ENCODE results near the gene BLVRA. TPM values are rescaled to one million over a fixed set of nuclear protein-coding genes. Genes with fewer than 3 reads are reported as not detected.
"Not testable (repeated sequence)": the region's sequence is repeated elsewhere in the genome, so short reads cannot be mapped to it uniquely, and the experiment has no call there.

BLVRA gene
- total RNA-seq, 2 experiments from 2014 or later: 0.91 TPM; not detected in 1

GRCh38 chr7:43769791-43770465 lies 11.4 kb downstream of the BLVRA start:
- Histone ChIP-seq H3K4me2 (ENCODE audit: low read length) (no peak overlapping the region), H4K20me1 (ENCODE audit: insufficient read depth, low read length) (no peaks in the 10 kb centered on the region), H3K9me3 (ENCODE audit: low read length) (no peaks in the 10 kb centered on the region), H3K79me2 (ENCODE audit: insufficient read depth, low read depth, low read length) (no peaks in the 10 kb centered on the region), H3K9me2 (ENCODE audit: insufficient read depth, low read length) (no peaks in the 10 kb centered on the region), H3K4me1 (ENCODE audit: insufficient read depth, low read length, poor library complexity, severe bottlenecking) (no peaks in the 10 kb centered on the region), H3K4me3 (ENCODE audit: low read depth, low read length, poor library complexity, severe bottlenecking) (no peak overlapping the region), H3K36me3 (ENCODE audit: insufficient read depth, low read length) (no peaks in the 10 kb centered on the region), H3K27ac (ENCODE audit: low read depth, low read length, poor library complexity, severe bottlenecking) (no peak overlapping the region), H2AFZ (ENCODE audit: low read length) (no peak overlapping the region)
- BruUV-seq (replicated peaks): no TSS peak
- DNase-seq (ENCODE audit: low spot score): no peak
- intact Hi-C loops (cut with micrococcal nuclease; ENCODE audit: unreplicated experiment): no loop called here
- ChIA-PET CTCF (ENCODE audit: unreplicated experiment) (no interaction called here), POLR2A (no interaction called here)
- TF ChIP-seq, protein P1, sequence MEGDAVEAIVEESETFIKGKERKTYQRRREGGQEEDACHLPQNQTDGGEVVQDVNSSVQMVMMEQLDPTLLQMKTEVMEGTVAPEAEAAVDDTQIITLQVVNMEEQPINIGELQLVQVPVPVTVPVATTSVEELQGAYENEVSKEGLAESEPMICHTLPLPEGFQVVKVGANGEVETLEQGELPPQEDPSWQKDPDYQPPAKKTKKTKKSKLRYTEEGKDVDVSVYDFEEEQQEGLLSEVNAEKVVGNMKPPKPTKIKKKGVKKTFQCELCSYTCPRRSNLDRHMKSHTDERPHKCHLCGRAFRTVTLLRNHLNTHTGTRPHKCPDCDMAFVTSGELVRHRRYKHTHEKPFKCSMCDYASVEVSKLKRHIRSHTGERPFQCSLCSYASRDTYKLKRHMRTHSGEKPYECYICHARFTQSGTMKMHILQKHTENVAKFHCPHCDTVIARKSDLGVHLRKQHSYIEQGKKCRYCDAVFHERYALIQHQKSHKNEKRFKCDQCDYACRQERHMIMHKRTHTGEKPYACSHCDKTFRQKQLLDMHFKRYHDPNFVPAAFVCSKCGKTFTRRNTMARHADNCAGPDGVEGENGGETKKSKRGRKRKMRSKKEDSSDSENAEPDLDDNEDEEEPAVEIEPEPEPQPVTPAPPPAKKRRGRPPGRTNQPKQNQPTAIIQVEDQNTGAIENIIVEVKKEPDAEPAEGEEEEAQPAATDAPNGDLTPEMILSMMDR (conservative IDR thresholded peaks at IDR 0.05; ENCODE audit: low read length): no peak
- TF ChIP-seq EZH2phosphoT487 (IDR thresholded peaks at IDR 0.05; ENCODE audit: borderline replicate concordance, low read depth, low read length): no peak

- CTCF ChIA-PET (ENCODE audit: unreplicated experiment): no interaction called here
- DNase-seq (ENCODE audit: low spot score): no peak
- BruUV-seq (replicated peaks): no TSS peak
- H3K9me2 ChIP-seq (ENCODE audit: insufficient read depth, low read length): no peaks in the 10 kb centered on the region
- no peak for TF ChIP-seq EZH2phosphoT487 (IDR thresholded peaks at IDR 0.05; ENCODE audit: borderline replicate concordance, low read depth, low read length)
- TF ChIP-seq, protein P1 (conservative IDR thresholded peaks at IDR 0.05; ENCODE audit: low read length): no peak
- H3K4me1 ChIP-seq (ENCODE audit: insufficient read depth, low read length, poor library complexity, severe bottlenecking): no peaks in the 10 kb centered on the region
- no peak overlapping the region for H2AFZ ChIP-seq (ENCODE audit: low read length)
- intact Hi-C loops (cut with micrococcal nuclease; ENCODE audit: unreplicated experiment): no loop called here
- H3K36me3 ChIP-seq (ENCODE audit: insufficient read depth, low read length): no peaks in the 10 kb centered on the region
- no peak overlapping the region for H3K27ac ChIP-seq (ENCODE audit: low read depth, low read length, poor library complexity, severe bottlenecking)
- no peak overlapping the region for H3K4me2 ChIP-seq (ENCODE audit: low read length)
- POLR2A ChIA-PET: no interaction called here
- H4K20me1 ChIP-seq (ENCODE audit: insufficient read depth, low read length): no peaks in the 10 kb centered on the region
- no peaks in the 10 kb centered on the region for H3K9me3 ChIP-seq (ENCODE audit: low read length)
- H3K4me3 ChIP-seq (ENCODE audit: low read depth, low read length, poor library complexity, severe bottlenecking): no peak overlapping the region
- H3K79me2 ChIP-seq (ENCODE audit: insufficient read depth, low read depth, low read length): no peaks in the 10 kb centered on the region
Observed at GRCh38 chr7:43771128-43771527, 12.6 kb downstream of the BLVRA start.

DNA sequence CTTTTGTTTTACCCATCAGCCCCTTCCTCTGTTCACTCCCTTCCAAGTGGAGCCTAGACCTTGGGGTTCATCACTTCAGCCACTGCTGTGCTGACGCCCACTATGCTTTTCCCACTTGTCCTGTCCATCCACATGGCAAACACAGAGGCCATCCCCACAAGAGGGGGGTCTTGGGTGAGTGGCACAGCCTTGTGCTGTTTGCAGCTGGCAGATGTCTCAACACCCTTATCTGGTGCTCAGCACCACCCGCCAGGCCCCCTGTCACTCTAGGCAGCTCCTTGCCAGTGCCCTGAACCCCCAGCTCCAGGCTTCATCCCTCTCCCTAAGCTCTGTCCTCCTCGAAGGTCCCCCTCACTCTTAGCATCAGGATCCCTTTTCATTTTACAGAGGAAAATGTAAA lies 13.1 kb downstream of the BLVRA start:
- ChIA-PET POLR2A (no interaction called here), CTCF (ENCODE audit: unreplicated experiment) (no interaction called here)
- no peaks in the 10 kb centered on the region for H3K4me1 ChIP-seq (ENCODE audit: insufficient read depth, low read length, poor library complexity, severe bottlenecking)
- H3K9me3 ChIP-seq (ENCODE audit: low read length): no peaks in the 10 kb centered on the region
- H3K4me2 ChIP-seq (ENCODE audit: low read length): no peak overlapping the region
- H4K20me1 ChIP-seq (ENCODE audit: insufficient read depth, low read length): no peaks in the 10 kb centered on the region
- H2AFZ ChIP-seq (ENCODE audit: low read length): no peak overlapping the region
- no peaks in the 10 kb centered on the region for H3K9me2 ChIP-seq (ENCODE audit: insufficient read depth, low read length)
- no peak for TF ChIP-seq EZH2phosphoT487 (IDR thresholded peaks at IDR 0.05; ENCODE audit: borderline replicate concordance, low read depth, low read length)
- TF ChIP-seq, protein P1 (conservative IDR thresholded peaks at IDR 0.05; ENCODE audit: low read length): no peak
- no peak for DNase-seq (ENCODE audit: low spot score)
- intact Hi-C loops (cut with micrococcal nuclease; ENCODE audit: unreplicated experiment): no loop called here
- H3K36me3 ChIP-seq (ENCODE audit: insufficient read depth, low read length): no peaks in the 10 kb centered on the region
- BruUV-seq (replicated peaks): no TSS peak
- H3K4me3 ChIP-seq (ENCODE audit: low read depth, low read length, poor library complexity, severe bottlenecking): no peak overlapping the region
- no peak overlapping the region for H3K27ac ChIP-seq (ENCODE audit: low read depth, low read length, poor library complexity, severe bottlenecking)
- H3K79me2 ChIP-seq (ENCODE audit: insufficient read depth, low read depth, low read length): no peaks in the 10 kb centered on the region

DNA sequence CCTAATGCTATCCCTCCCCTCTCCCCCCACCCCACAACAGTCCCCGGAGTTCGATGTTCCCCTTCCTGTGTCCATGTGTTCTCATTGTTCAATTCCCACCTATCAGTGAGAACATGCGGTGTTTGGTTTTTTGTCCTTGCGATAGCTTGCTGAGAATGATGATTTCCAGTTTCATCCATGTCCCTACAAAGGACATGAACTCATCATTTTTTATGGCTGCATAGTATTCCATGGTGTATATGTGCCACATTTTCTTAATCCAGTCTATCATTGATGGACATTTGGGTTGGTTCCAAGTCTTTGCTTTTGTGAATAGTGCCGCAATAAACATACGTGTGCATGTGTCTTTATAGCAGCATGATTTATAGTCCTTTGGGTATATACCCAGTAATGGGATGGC lies 14.8 kb downstream of the BLVRA start:
- H4K20me1 ChIP-seq (ENCODE audit: insufficient read depth, low read length); POLR2A ChIA-PET; H3K27ac ChIP-seq (ENCODE audit: low read depth, low read length, poor library complexity, severe bottlenecking); CTCF ChIA-PET (ENCODE audit: unreplicated experiment); H3K36me3 ChIP-seq (ENCODE audit: insufficient read depth, low read length); H3K4me1 ChIP-seq (ENCODE audit: insufficient read depth, low read length, poor library complexity, severe bottlenecking); DNase-seq (ENCODE audit: low spot score); H3K9me2 ChIP-seq (ENCODE audit: insufficient read depth, low read length); BruUV-seq (replicated peaks); H3K4me3 ChIP-seq (ENCODE audit: low read depth, low read length, poor library complexity, severe bottlenecking); H3K9me3 ChIP-seq (ENCODE audit: low read length); intact Hi-C loops (cut with micrococcal nuclease; ENCODE audit: unreplicated experiment); H3K79me2 ChIP-seq (ENCODE audit: insufficient read depth, low read depth, low read length); H3K4me2 ChIP-seq (ENCODE audit: low read length); H2AFZ ChIP-seq (ENCODE audit: low read length): not testable (repeated sequence)

All from OCI-LY7 (cell line).